ENCODE data around the gene SCFD2.

SCFD2 gene

GRCh38 chr4:52852711-52853110, 513.1 kb downstream of the SCFD2 start:
- Histone ChIP-seq H3K36me3 (ENCODE audit: insufficient read depth, low read length) (no peaks in the 10 kb centered on the region), H3K27ac (ENCODE audit: low read depth, low read length, poor library complexity, severe bottlenecking) (no peak overlapping the region), H3K79me2 (ENCODE audit: insufficient read depth, low read length) (no peaks in the 10 kb centered on the region), H3K9me3 (ENCODE audit: low read length) (no peaks in the 10 kb centered on the region), H4K20me1 (ENCODE audit: insufficient read depth, low read length) (no peaks in the 10 kb centered on the region), H3K27me3 (ENCODE audit: insufficient read depth, low read length) (no peaks in the 10 kb centered on the region), H2AFZ (ENCODE audit: low read length) (no peak overlapping the region), H3K9me2 (ENCODE audit: low read depth, low read length) (no peaks in the 10 kb centered on the region), H3K4me2 (ENCODE audit: low read length) (no peak overlapping the region), H3F3A (ENCODE audit: insufficient read depth, low read length) (no peaks in the 10 kb centered on the region), H3K4me3 (ENCODE audit: low read depth, low read length, poor library complexity, severe bottlenecking) (no peak overlapping the region), H3K4me1 (ENCODE audit: insufficient read depth, low read length, severe bottlenecking) (no peaks in the 10 kb centered on the region), H3K9ac (ENCODE audit: low read length) (no peak overlapping the region)
- no peak for TF ChIP-seq EZH2 (IDR thresholded peaks at IDR 0.05; ENCODE audit: borderline replicate concordance, low read length)
- TF ChIP-seq CTCF (IDR thresholded peaks at IDR 0.05; ENCODE audit: low read length): no peak

- Histone ChIP-seq H3K9me2 (ENCODE audit: low read depth, low read length) (no peaks in the 10 kb centered on the region), H2AFZ (ENCODE audit: low read length) (no peak overlapping the region), H3K27ac (ENCODE audit: low read depth, low read length, poor library complexity, severe bottlenecking) (no peak overlapping the region), H3K79me2 (ENCODE audit: insufficient read depth, low read length) (no peaks in the 10 kb centered on the region), H3K4me1 (ENCODE audit: insufficient read depth, low read length, severe bottlenecking) (no peaks in the 10 kb centered on the region), H3K4me3 (ENCODE audit: low read depth, low read length, poor library complexity, severe bottlenecking) (no peak overlapping the region), H3K36me3 (ENCODE audit: insufficient read depth, low read length) (no peaks in the 10 kb centered on the region), H4K20me1 (ENCODE audit: insufficient read depth, low read length) (no peaks in the 10 kb centered on the region), H3K27me3 (ENCODE audit: insufficient read depth, low read length) (no peaks in the 10 kb centered on the region), H3F3A (ENCODE audit: insufficient read depth, low read length) (no peaks in the 10 kb centered on the region), H3K9ac (ENCODE audit: low read length) (no peak overlapping the region), H3K4me2 (ENCODE audit: low read length) (no peak overlapping the region), H3K9me3 (ENCODE audit: low read length) (no peaks in the 10 kb centered on the region)
- TF ChIP-seq CTCF (IDR thresholded peaks at IDR 0.05; ENCODE audit: low read length) (no peak), EZH2 (IDR thresholded peaks at IDR 0.05; ENCODE audit: borderline replicate concordance, low read length) (no peak)
These were observed 513.8 kb downstream of the SCFD2 start for GRCh38 chr4:52852041-52852440.

- Histone ChIP-seq H2AFZ (ENCODE audit: low read length) (no peak overlapping the region), H3K9me3 (ENCODE audit: low read length) (no peaks in the 10 kb centered on the region), H3K9ac (ENCODE audit: low read length) (no peak overlapping the region), H3K4me1 (ENCODE audit: insufficient read depth, low read length, severe bottlenecking) (no peaks in the 10 kb centered on the region), H3K27ac (ENCODE audit: low read depth, low read length, poor library complexity, severe bottlenecking) (no peak overlapping the region), H3K9me2 (ENCODE audit: low read depth, low read length) (no peaks in the 10 kb centered on the region), H3F3A (ENCODE audit: insufficient read depth, low read length) (no peaks in the 10 kb centered on the region), H3K36me3 (ENCODE audit: insufficient read depth, low read length) (no peaks in the 10 kb centered on the region), H3K4me3 (ENCODE audit: low read depth, low read length, poor library complexity, severe bottlenecking) (no peak overlapping the region), H3K4me2 (ENCODE audit: low read length) (no peak overlapping the region), H4K20me1 (ENCODE audit: insufficient read depth, low read length) (no peaks in the 10 kb centered on the region), H3K27me3 (ENCODE audit: insufficient read depth, low read length) (no peaks in the 10 kb centered on the region), H3K79me2 (ENCODE audit: insufficient read depth, low read length) (no peaks in the 10 kb centered on the region)
- TF ChIP-seq CTCF (IDR thresholded peaks at IDR 0.05; ENCODE audit: low read length): no peak
- TF ChIP-seq EZH2 (IDR thresholded peaks at IDR 0.05; ENCODE audit: borderline replicate concordance, low read length): no peak
These were observed 515.3 kb downstream of the SCFD2 start for GRCh38 chr4:52850406-52851124.
